ENCODE measurements around the gene PDE8B.

PDE8B gene, protein sequence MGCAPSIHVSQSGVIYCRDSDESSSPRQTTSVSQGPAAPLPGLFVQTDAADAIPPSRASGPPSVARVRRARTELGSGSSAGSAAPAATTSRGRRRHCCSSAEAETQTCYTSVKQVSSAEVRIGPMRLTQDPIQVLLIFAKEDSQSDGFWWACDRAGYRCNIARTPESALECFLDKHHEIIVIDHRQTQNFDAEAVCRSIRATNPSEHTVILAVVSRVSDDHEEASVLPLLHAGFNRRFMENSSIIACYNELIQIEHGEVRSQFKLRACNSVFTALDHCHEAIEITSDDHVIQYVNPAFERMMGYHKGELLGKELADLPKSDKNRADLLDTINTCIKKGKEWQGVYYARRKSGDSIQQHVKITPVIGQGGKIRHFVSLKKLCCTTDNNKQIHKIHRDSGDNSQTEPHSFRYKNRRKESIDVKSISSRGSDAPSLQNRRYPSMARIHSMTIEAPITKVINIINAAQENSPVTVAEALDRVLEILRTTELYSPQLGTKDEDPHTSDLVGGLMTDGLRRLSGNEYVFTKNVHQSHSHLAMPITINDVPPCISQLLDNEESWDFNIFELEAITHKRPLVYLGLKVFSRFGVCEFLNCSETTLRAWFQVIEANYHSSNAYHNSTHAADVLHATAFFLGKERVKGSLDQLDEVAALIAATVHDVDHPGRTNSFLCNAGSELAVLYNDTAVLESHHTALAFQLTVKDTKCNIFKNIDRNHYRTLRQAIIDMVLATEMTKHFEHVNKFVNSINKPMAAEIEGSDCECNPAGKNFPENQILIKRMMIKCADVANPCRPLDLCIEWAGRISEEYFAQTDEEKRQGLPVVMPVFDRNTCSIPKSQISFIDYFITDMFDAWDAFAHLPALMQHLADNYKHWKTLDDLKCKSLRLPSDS

GRCh38 chr5:77210091-77210963 is at the start of gene PDE8B:
Gene PDE8B (plus strand): TSS chr5:77210680. CDS start chr5:77210926, 246 bp downstream.
- no peak for DNase-seq

GRCh38 chr5:77163453-77163852 is 47.0 kb upstream of the PDE8B start:
- no peak for DNase-seq

DNA sequence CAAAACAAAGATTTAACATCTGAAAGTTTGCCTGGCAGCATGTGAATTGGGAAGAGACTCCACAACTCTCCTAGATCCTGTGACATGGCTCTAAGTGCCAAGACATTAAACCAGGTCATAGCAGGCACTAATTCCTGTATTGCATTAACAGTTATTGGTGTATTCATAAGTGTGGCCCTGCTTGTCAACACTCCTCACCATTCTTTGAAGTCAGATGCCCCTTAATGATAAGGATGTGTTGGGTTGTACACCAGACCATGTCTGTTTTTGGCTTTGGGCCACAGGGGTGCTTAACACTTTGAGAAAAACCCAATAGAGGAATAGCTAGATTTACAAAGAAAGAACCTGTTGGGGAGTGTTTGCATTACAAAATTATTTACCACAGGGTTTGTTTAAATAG is 43.4 kb upstream of the PDE8B start:
- DNase-seq, result no peak

- DNase-seq, result no peak
Observed at GRCh38 chr5:77167695-77168121, 42.8 kb upstream of the PDE8B start.

DNA sequence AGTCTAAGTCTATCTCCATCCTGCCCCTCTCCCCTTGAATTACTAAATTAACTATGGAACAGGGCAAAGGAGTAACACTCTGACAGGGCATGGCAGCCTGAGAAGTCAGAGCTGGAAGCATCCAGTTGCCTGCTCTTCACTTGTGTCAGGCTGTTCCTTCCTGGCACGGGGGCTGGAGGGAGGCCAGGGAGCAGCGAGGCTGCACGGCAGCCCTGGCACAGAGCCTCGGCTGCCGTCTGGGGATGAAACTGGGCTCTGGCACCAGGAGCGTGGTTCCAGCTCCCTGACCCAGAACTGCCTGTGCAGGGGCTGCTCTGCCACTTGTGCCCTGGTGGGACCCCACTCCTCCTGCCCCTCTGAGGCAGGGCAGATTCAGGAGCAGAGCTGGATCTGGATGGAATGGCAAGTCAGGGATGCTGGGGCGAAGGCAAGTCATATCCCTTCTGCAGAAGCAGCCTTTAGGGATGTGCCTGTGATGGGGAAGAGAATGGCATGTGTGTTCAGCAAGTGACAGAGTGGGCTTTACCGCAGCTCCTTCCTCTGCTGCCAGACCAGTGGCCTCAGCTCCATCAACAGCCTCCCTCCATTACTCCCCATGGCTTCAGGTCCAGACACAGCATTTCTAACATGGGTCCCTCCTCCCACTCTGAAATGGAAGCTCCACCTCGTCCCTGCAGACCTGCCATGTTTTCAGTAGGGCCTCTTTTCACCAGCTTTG is 42.2 kb upstream of the PDE8B start:
- DNase-seq, result no peak

DNA sequence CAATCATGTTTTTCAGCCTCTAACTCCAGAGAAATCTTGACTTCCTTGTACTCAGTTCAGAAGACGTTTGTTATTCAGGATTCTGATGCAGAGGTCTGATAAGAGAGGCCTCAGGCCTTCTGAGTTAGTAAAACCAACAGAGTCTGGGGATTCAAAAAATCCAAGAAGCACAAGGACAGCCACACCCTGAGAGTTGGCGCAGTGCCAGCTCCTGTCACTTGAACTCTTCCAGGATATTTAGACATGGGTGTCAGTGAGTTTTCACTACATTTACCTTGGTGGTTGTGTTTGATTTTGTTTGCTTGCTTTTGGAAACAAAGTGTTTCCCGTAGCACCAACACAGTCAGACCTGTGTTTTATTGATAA is 41.6 kb upstream of the PDE8B start:
- no peak for DNase-seq

DNA sequence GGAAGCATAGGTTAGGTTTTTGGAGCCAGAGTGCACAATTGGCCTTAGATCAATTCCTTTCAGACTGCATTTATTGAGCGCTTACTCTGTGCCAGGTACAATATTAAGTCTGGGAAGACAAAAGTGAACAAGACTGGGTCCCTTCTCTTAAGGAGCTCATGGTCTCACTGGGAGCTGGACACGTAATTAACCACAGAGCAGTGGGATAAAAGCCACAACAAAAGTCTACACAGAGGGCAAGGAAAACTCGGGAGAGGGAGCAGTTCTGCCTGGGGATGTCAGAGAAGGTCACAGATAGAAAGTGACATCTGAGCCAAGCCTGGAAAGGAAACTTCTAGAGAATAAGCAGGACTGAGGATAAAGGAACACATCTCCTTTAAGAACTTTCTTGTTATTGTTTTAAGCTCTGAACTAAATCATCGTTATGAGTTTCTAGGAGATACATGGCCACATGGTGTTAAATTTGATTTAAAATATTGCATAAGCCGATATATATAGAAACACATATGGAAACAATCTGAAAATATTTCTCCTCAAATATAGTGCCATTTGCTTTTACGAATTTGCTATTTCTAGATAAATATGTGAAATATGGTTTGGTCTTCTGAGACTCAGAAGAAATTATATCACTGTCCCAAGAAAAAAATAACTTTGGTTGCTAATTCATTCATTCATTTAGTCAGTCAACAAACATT is 40.1 kb upstream of the PDE8B start:
- DNase-seq, result no peak

GRCh38 chr5:77171141-77171910 is 39.2 kb upstream of the PDE8B start:
- no peak for DNase-seq

DNA sequence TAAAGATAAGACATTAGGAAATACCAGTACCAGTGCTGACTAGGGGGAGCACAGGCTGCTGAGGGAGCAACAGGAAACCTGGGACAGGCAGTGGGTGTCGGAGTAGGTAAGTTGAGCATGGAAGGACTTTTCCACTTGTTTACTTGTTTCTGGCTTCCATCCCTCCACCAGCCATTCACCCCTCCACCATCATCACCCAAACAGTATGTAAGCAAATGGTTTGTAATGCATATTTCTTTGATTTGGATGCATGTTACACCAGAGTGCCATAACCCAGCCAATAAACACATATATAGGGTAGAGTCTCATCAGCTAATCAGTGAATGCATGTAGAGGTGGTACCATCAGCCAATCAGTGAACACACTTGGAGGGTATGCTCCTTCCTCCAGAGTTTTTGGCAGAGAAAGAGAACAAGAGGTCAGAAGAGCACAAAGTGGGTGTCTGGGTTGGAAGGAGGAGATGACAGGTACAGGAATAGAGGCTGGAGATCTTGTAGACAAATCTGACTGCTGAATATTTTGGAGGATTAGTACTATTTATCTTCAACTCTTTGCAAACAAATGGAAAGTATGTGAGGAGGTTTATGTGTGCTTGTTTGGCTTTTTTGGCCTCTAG is 37.7 kb upstream of the PDE8B start:
- no peak for DNase-seq

- no peak for DNase-seq
Observed at GRCh38 chr5:77174526-77174925, 36.0 kb upstream of the PDE8B start.

DNA sequence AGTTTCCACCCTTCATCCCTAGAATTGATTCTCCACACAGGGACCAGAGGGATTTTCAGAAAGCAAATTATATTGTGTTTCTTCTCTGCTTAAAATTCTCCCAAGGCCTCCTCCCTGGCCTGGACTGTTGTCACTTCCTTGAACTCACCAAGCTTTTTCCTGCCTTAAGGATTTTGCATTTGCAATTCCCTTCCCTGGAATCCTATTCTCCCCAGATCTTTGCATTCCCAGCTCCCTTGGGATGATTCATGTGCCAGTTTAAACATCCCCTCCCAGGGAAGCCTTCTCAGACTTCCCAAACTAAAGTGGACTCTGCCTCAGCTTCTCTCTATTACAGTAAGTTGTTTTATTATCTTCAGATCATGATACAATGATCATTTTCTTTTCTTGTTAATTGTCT is 35.2 kb upstream of the PDE8B start:
- DNase-seq, result no peak

- no peak for DNase-seq
Observed at GRCh38 chr5:77176429-77176828, 34.1 kb upstream of the PDE8B start.

- DNase-seq, result no peak
Observed at GRCh38 chr5:77177576-77177975, 32.9 kb upstream of the PDE8B start.

GRCh38 chr5:77180167-77181081 is 30.1 kb upstream of the PDE8B start:
- no peak for DNase-seq

DNA sequence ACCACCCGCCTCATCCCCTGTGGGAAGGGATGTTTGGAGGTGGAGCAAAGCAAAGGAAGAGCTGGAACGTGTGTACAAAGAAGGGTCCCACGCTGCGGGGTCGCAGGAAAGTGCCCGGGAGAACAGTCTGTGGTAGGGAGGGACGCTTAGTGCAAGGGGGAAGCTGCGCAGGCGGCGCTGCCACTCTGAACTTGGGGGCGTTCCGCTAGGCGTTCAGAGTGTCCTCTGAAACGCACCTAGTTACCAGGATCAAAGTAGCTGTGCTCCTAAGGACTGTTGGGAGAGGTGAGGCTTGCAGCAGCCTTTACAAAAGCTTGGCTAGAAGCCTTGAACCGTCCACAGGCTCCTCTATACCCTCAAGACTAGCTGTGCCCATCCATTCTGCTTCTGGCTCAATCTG is 29.3 kb upstream of the PDE8B start:
- DNase-seq, result no peak

DNA sequence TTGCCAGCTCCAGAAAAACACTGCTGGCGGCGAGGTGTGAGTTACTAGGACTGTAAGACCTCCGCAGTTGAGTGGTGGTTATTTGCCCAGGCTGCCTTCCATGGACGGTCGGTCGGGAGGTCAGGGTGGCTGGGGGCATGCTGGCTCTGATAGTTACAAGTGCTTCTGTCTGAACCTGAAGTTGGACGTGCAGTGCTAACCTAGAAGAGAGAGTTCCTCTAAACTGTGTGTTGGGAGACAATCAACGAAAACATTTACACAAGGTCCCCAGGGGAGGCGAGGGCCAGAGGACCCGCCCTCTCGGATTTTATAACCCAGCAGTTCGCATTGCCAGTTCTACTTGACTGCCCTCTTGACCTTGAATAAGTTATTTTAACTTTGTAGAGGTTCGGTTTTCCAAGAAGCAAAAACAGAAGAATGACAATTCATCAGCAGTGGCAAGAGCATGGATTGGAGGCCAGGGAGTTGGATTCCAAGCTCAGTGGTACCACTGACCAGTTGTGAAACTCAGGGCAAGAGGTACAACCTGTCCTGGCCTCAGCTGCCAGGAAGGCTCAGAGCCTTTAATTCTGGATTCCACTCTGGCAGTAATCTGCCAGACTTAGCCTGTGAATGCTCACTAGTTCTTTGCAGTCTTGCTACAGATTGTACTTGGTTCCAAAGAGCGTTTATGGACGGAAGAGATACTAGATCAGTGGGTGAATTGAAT is 28.7 kb upstream of the PDE8B start:
- no peak for DNase-seq

DNA sequence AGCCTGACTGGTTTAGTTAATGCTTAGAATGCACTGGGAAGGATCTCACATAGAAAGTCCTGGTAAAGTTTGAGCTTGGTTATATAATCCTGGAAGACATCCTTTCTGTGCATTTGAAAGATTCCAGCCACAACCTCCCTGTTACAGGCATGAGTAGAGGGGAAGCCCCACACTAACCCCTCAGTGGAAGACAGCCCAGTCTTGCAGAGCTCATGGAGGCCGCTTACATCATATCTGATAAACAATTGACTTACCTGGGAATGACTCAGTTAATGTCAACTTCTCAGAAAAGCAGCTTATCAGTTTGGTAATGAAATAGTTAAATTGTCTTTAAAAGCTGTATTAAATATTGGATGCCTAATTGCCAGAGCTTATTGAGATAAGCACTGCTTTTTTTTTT is 28.1 kb upstream of the PDE8B start:
- DNase-seq, result no peak

- no peak for DNase-seq
Observed at GRCh38 chr5:77186652-77187370, 23.7 kb upstream of the PDE8B start.

Measured in NCI-H2171 (cell line).